Fibroblast of lung (primary cell): ENCODE measurements around the gene RBP2. TPM values are rescaled to one million over a fixed set of nuclear protein-coding genes. Genes with fewer than 3 reads are reported as not detected.

Experiments used
- DNase-seq, 2 donors: peaks; one replicate each; pipeline versions ENCODE4 v3.0.0 to v3.0.0-alpha.2; 2010; ENCODE audit warnings: low read depth in 2 of 2
- H2AFZ ChIP-seq: 2 replicates; pipeline ENCODE4 v1.5.1; 2012; ENCODE audit warnings: low read length, control low read depth, inconsistent platforms
- H3K27ac ChIP-seq: 2 replicates; pipeline ENCODE4 v1.5.1; 2011; ENCODE audit warnings: low read length, control low read depth; ENCODE audit not compliant: insufficient read depth
- H3K27me3 ChIP-seq: 2 replicates; pipeline ENCODE4 v1.5.1; 2011; ENCODE audit warnings: mild to moderate bottlenecking, low read length; ENCODE audit not compliant: control insufficient read depth, insufficient read depth
- H3K36me3 ChIP-seq: 2 replicates; pipeline ENCODE4 v1.5.1; 2011; ENCODE audit warnings: low read length; ENCODE audit not compliant: control insufficient read depth, insufficient read depth
- H3K4me1 ChIP-seq: 2 replicates; pipeline ENCODE4 v1.5.1; 2011; ENCODE audit warnings: low read length; ENCODE audit not compliant: control insufficient read depth, insufficient read depth; ENCODE audit errors: extremely low read depth
- H3K4me2 ChIP-seq: 2 replicates; pipeline ENCODE4 v1.5.1; 2011; ENCODE audit warnings: low read length, control low read depth; ENCODE audit not compliant: insufficient read depth; ENCODE audit errors: extremely low read depth
- H3K4me3 ChIP-seq, 4 experiments: fragments of 200-600 bp in 1 of 4; sonication (generic) in 1 of 4; replicated peaks in 1 of 4; 2 replicates each; pipeline ENCODE4 v1.5.1; 2011 to 2016; ENCODE audit warnings: low read length in 4 of 4, low read depth in 3 of 4, mild to moderate bottlenecking in 3 of 4, control low read depth in 2 of 4, inconsistent platforms in 1 of 4, mixed read lengths in 1 of 4; ENCODE audit not compliant: insufficient read depth in 1 of 4; ENCODE audit errors: control extremely low read depth in 1 of 4
- H3K79me2 ChIP-seq: 2 replicates; pipeline ENCODE4 v1.5.1; 2012; ENCODE audit warnings: mild to moderate bottlenecking, low read length, inconsistent platforms; ENCODE audit not compliant: control insufficient read depth, insufficient read depth
- H3K9ac ChIP-seq: 2 replicates; pipeline ENCODE4 v1.5.1; 2011; ENCODE audit warnings: mild to moderate bottlenecking, low read length, control low read depth; ENCODE audit not compliant: insufficient read depth
- H3K9me3 ChIP-seq: 2 replicates; pipeline ENCODE4 v1.5.1; 2012; ENCODE audit warnings: low read depth, low read length; ENCODE audit not compliant: control insufficient read depth, insufficient read depth
- H4K20me1 ChIP-seq: 2 replicates; pipeline ENCODE4 v1.5.1; 2011; ENCODE audit warnings: low read length; ENCODE audit not compliant: control insufficient read depth, insufficient read depth; ENCODE audit errors: extremely low read depth
- EZH2 ChIP-seq: IDR thresholded peaks from 2 replicates; pipeline ENCODE4 v1.5.1; 2012; ENCODE audit warnings: low read length, control low read depth, mild to moderate bottlenecking; ENCODE audit errors: missing control alignments
- polyA plus RNA-seq, 2 donors: library from polyadenylated mRNA; depleted of rRNA in 1 of 2; stranded (reverse) in 1 of 2; unstranded in 1 of 2; fragments of >200 nt; gene quantifications; 2 replicates each; pipeline ENCODE4 v1.2.1, GENCODE V29; 2011 to 2012; ENCODE audit warnings: missing spikeins in 1 of 2
- total RNA-seq: library from RNA; depleted of rRNA; stranded (reverse); fragments of >200 nt; gene quantifications from 2 replicates; pipeline ENCODE4 v1.2.1, GENCODE V29; 2014
- TF ChIP-seq, protein P1 (sequence below), 2 donors: IDR thresholded peaks in 1 of 2; conservative IDR thresholded peaks in 1 of 2; 1 replicate in 1 of 2; 2 replicates in 1 of 2; pipeline ENCODE4 v1.5.1; 2011 to 2012; ENCODE audit warnings: low read length in 2 of 2, control low read depth in 1 of 2, inconsistent platforms in 1 of 2, low read depth in 1 of 2, mild to moderate bottlenecking in 1 of 2

Gene RBP2
- total and polyA plus RNA-seq, 2 donors (not counting 1 experiment from before 2014, with no cell fraction given) = not detected

DNA sequence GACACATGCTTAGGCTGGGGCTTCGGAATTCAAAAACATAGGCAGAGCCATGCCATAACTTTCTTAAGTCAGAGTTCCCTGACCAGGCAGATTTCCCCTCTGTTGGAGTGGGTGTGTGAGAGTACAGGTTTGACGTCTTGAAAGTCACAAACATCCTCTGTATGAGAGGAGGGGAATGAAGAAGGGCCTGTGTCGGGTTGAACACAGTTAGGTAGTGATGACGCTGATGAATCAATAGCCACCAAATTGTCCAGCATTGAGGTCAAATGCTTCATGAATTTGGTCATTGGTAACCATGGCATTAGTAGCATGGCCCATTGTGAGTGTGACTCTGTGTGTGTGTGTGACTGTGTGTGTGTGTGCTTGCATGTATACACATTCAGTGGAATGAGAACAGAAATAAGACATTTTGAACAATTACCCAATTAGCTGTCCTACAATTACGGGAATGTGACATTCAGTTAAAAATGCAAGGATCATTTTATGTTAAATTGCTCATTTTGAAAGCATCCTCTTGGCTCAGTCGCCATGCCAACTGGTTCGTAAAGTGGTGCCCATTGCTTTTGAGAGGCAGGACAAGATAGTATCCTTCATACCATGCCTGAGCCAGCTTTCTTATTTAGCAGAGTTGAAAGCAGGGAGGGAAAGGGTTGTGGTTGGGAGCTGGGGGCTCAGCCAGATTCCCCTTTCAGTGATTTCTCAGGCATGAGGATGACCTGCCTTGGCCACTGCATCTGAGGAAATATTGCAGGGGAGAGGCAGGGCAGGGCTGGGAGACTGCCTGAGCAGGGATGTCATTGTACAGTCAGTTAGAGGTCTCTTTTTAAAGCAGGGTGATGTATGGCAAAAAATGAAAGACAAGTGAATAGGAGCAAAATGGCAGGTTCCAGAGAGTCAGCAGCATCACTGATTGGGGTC, 35.4 kb downstream of the RBP2 start:
- Histone ChIP-seq H3K9me3 (no peaks in the 10 kb centered on the region), H2AFZ (no peak overlapping the region), H3K4me1 (no peaks in the 10 kb centered on the region), H3K27me3 (no peaks in the 10 kb centered on the region), H3K36me3 (no peaks in the 10 kb centered on the region), H3K27ac (no peak overlapping the region), H3K4me2 (no peak overlapping the region), H3K9ac (no peak overlapping the region), H3K79me2 (no peaks in the 10 kb centered on the region), H4K20me1 (no peaks in the 10 kb centered on the region), H3K4me3 (no peak overlapping the region)
- DNase-seq = no peak
- no peak for TF ChIP-seq EZH2
- TF ChIP-seq, protein P1, sequence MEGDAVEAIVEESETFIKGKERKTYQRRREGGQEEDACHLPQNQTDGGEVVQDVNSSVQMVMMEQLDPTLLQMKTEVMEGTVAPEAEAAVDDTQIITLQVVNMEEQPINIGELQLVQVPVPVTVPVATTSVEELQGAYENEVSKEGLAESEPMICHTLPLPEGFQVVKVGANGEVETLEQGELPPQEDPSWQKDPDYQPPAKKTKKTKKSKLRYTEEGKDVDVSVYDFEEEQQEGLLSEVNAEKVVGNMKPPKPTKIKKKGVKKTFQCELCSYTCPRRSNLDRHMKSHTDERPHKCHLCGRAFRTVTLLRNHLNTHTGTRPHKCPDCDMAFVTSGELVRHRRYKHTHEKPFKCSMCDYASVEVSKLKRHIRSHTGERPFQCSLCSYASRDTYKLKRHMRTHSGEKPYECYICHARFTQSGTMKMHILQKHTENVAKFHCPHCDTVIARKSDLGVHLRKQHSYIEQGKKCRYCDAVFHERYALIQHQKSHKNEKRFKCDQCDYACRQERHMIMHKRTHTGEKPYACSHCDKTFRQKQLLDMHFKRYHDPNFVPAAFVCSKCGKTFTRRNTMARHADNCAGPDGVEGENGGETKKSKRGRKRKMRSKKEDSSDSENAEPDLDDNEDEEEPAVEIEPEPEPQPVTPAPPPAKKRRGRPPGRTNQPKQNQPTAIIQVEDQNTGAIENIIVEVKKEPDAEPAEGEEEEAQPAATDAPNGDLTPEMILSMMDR (conservative IDR thresholded peaks at IDR 0.05 in 1 of 2, IDR thresholded peaks at IDR 0.05 in 1 of 2; ENCODE audit: low read depth in 1 of 2, low read length in 2 of 2) = no peak

DNA sequence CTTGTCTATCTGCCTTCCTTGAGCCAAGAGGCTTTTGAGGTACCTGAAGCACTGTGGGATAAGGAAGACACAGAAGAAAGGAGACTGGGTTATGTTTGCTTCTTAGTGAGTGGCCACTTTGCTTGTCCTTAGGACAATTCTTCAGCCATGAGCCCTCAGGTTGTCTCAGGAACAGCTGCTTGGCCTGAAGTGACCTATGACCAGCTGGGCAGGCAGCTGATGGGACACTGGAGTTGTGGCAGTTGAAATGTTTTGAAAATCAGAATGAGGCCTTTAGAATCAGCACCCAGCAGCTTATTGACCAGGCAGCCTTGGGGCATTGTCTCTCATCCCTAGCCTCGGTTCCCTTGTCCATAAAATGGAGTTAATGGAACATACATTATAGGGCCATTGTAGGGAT, 37.0 kb downstream of the RBP2 start:
- no peak overlapping the region for H3K27ac ChIP-seq
- H3K79me2 ChIP-seq = no peaks in the 10 kb centered on the region
- H3K36me3 ChIP-seq = no peaks in the 10 kb centered on the region

DNA sequence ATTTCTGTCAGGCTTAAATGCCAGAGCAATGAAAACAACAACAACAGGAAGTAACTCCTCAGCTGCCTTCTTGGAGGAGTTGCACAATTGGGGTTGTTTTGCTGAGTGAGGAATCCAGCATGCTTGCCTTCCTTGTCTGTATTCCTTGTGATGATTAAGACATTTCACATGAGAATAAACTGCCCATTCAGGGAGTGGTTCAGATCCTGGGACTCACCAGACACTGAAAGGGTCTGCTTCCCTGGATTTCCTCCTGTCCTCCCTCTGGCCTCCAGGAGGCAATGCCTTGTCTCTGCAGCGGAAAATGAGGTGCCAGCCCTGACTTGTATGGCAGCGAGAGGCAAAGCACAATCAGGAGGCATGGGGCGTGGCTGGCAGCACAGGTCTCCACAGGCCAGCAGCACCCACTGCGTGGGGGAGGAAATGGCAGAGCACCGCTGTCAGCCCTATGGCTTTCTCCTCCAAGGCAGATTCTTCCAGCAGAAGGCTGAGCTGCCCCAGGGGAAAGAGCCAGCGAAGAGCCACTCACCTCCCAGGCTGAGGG, 41.5 kb downstream of the RBP2 start:
- H3K27ac ChIP-seq = no peak overlapping the region
- H3K4me2 ChIP-seq = no peak overlapping the region
- H3K9ac ChIP-seq = no peak overlapping the region
- DNase-seq = peak in 1 of 2 donors; percentile 36
- TF ChIP-seq, protein P1 (conservative IDR thresholded peaks at IDR 0.05 in 1 of 2, IDR thresholded peaks at IDR 0.05 in 1 of 2; ENCODE audit: low read depth in 1 of 2, low read length in 2 of 2) = no peak
- TF ChIP-seq EZH2 = no peak
- no peaks in the 10 kb centered on the region for H3K79me2 ChIP-seq
- no peaks in the 10 kb centered on the region for H4K20me1 ChIP-seq
- no peaks in the 10 kb centered on the region for H3K36me3 ChIP-seq
- no peaks in the 10 kb centered on the region for H3K9me3 ChIP-seq
- no peak overlapping the region for H3K4me3 ChIP-seq
- H3K27me3 ChIP-seq = no peaks in the 10 kb centered on the region
- H2AFZ ChIP-seq = no peak overlapping the region
- no peaks in the 10 kb centered on the region for H3K4me1 ChIP-seq

More for the DNA sequence above, 37.0 kb downstream of the RBP2 start:
- Histone ChIP-seq H3K9me3 (no peaks in the 10 kb centered on the region), H3K4me2 (no peak overlapping the region), H3K9ac (no peak overlapping the region), H4K20me1 (no peaks in the 10 kb centered on the region), H3K4me3 (no peak overlapping the region), H3K4me1 (no peaks in the 10 kb centered on the region), H2AFZ (no peak overlapping the region), H3K27me3 (no peaks in the 10 kb centered on the region)
- DNase-seq = no peak
- TF ChIP-seq EZH2 = no peak
- TF ChIP-seq, protein P1 (conservative IDR thresholded peaks at IDR 0.05 in 1 of 2, IDR thresholded peaks at IDR 0.05 in 1 of 2; ENCODE audit: low read depth in 1 of 2, low read length in 2 of 2) = no peak
